Stomach (tissue), 9 donors: ENCODE data around the gene KIAA0040. TPM values are rescaled to one million over a fixed set of nuclear protein-coding genes. Genes with fewer than 3 reads are reported as not detected.

ENCODE experiments used
- DNase-seq, 2 donors: peaks; one replicate each; pipeline versions ENCODE4 v3.0.0 to v3.0.0-alpha.2; 2013 to 2019
- H3K27ac ChIP-seq, 5 donors: fragments of 200-600 bp in 4 of 5; sonication (generic) in 4 of 5; one replicate each; pipeline ENCODE4 v1.5.1; 2013 to 2019; ENCODE audit warnings: mild to moderate bottlenecking in 1 of 5, moderate library complexity in 1 of 5
- H3K27me3 ChIP-seq, 3 donors: fragments of 200-600 bp; sonication (generic); one replicate each; pipeline ENCODE4 v1.5.1; 2017 to 2019; ENCODE audit warnings: mixed run types in 1 of 3
- H3K36me3 ChIP-seq, 4 donors: fragments of 200-600 bp; sonication (generic); 1 replicate in 3 of 4; 2 replicates in 1 of 4; pipeline ENCODE4 v1.5.1; 2016 to 2019
- H3K4me1 ChIP-seq, 4 donors: fragments of 200-600 bp; sonication (generic); one replicate each; pipeline ENCODE4 v1.5.1; 2016 to 2019
- H3K4me3 ChIP-seq, 4 donors: fragments of 200-600 bp; sonication (generic) in 3 of 4; one replicate each; pipeline ENCODE4 v1.5.1; 2016 to 2019; ENCODE audit warnings: mild to moderate bottlenecking in 1 of 4
- H3K9me3 ChIP-seq, 4 donors: fragments of 200-600 bp; sonication (generic); one replicate each; pipeline ENCODE4 v1.5.1; 2016 to 2019
- CTCF ChIP-seq, 7 experiments: fragments of 450-650 bp in 4 of 7; fragments of 200-600 bp in 3 of 7; sonication (generic) in 3 of 7; IDR thresholded peaks; one replicate each; pipeline ENCODE4 v1.5.1; 2016 to 2019; ENCODE audit warnings: antibody characterized with exemption in 7 of 7, control low read depth in 2 of 7, mild to moderate bottlenecking in 1 of 7
- EP300 ChIP-seq: sonication (generic); formaldehyde crosslinking; IDR thresholded peaks from one replicate; pipeline ENCODE4 v1.6.1; 2017; ENCODE audit warnings: antibody characterized with exemption
- POLR2A ChIP-seq, 4 donors: fragments of 450-650 bp; IDR thresholded peaks; one replicate each; pipeline ENCODE4 v1.6.1; 2016; ENCODE audit warnings: antibody characterized with exemption in 4 of 4, control low read depth in 2 of 4, mild to moderate bottlenecking in 1 of 4, moderate library complexity in 1 of 4
- POLR2AphosphoS5 ChIP-seq, 3 donors: sonication (generic); formaldehyde crosslinking; IDR thresholded peaks; one replicate each; pipeline ENCODE4 v1.6.1; 2016; ENCODE audit warnings: antibody characterized with exemption in 3 of 3
- WGBS, 5 donors: extraction: QIAGEN DNeasy Blood & Tissue Kit in 3 of 5; methylation state at CpG; one replicate each; pipeline versions ENCODE4 v1.1.5 to v1.1.7; 2013 to 2018; 5-methylcytosine and 5-hydroxymethylcytosine counted together
- intact Hi-C: fragments of 100-400 bp; cut with DNase I; formaldehyde crosslinking; loops from one replicate; pipeline ENCODE4 v1.15.1; 2023; ENCODE audit warnings: low total_unique reads
- polyA plus RNA-seq, 3 donors: library from polyadenylated mRNA; stranded (reverse); fragments of 200-250 nt; gene quantifications; one replicate each; pipeline ENCODE4 v1.2.3, GENCODE V29; 2013
- total RNA-seq, 5 donors: library from RNA; depleted of rRNA; stranded (reverse); fragments of >200 nt; gene quantifications; one replicate each; pipeline versions ENCODE4 v1.1.0 to v1.2.3, GENCODE V29; 2014 to 2016
- donor health status: healthy with polysubstance abuse.
- donor health status: Bipolar disorder and iron deficiency.
- donor health status: healthy.

Gene KIAA0040
- total and polyA plus RNA-seq, 8 donors = 4.1 to 36.8 (median 14.8) TPM

DNA sequence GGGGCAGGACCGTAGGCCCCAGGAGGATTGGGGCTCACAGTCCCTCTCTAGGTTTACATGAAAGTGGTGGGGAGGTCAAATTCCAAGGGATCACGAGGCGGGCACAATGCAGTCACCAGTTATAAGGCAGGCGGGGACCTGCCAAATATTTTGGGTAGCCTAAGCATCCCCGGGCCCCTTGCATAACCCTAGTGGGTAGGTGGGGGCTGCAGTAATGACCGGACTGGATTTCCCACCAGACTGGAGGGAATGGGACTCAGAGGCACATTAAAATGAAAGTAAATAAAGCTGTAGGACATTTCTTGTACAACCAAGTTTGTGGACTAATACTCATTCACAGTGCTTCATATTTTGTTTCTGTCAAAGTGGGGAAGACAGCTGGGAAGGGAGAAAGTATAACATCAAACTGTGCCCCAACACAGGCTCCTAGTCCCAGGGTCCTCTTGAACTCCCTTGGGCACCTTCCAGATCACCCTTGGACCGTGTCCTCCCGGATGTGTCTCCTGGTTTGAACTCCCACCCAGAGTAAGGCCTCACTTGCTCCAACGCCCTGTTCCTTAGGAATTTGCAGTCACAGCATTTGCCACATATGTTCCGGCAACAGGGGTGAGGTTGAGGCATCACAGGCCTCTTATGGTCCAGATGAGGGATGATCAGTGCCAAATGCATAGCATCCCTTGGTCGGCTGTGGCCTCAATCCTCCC lies 28.4 kb upstream of the KIAA0040 start:
- H3K27ac ChIP-seq = no peak overlapping the region
- H3K4me1 ChIP-seq = peaks cover 0 to 30% (median 8%) of the 10 kb centered on the region in 4 donors
- H3K9me3 ChIP-seq = no peaks in the 10 kb centered on the region
- 60 to 68% (median 63%) methylated on average over 11 of the region's 11 CpGs for WGBS, 5 donors
- DNase-seq = peak in 1 of 2 donors; percentile 35
- no peaks in the 10 kb centered on the region for H3K27me3 ChIP-seq
- no peak overlapping the region for H3K4me3 ChIP-seq
- no peaks in the 10 kb centered on the region for H3K36me3 ChIP-seq
- no peak for TF ChIP-seq POLR2A (IDR thresholded peaks at IDR 0.05)
- TF ChIP-seq CTCF (IDR thresholded peaks at IDR 0.05) = no peak
- no peak for TF ChIP-seq EP300
- no peak for TF ChIP-seq POLR2AphosphoS5 (IDR thresholded peaks at IDR 0.05)
- intact Hi-C loops = loop anchor here (10.0 kb wide), 1 partner anchor 56 kb away; no protein-coding TSS in a partner anchor

DNA sequence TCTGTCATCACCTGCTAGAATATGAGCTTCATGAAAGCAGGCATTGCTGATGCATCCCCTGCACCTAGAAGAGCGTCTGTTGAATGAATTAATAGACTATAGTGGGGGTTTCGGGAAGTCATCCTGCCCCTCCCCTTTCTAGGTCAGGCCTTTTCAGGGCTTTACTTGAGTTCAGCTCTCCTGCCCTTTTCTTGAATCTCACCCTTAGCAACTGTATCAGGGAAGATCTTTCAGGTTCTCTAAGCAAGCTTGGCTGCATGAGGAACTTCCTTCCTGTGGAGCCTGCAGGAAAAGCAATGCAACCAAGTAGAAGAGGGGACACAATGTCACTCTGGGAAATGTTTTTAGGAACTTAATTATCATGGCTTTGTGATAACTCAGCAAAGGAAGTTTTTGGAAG lies 27.2 kb upstream of the KIAA0040 start:
- H3K4me3 ChIP-seq = no peak overlapping the region
- TF ChIP-seq EP300 (no peak), POLR2AphosphoS5 (IDR thresholded peaks at IDR 0.05) (no peak), POLR2A (IDR thresholded peaks at IDR 0.05) (no peak), CTCF (IDR thresholded peaks at IDR 0.05) (no peak)
- no peaks in the 10 kb centered on the region for H3K36me3 ChIP-seq
- H3K4me1 ChIP-seq = peaks cover 0 to 30% (median 8%) of the 10 kb centered on the region in 4 donors
- 78 to 90% (median 85%) methylated on average over 2 of the region's 2 CpGs for WGBS, 5 donors
- H3K27ac ChIP-seq = no peak overlapping the region
- intact Hi-C loops = loop anchor here (10.0 kb wide), 1 partner anchor 55 kb away; no protein-coding TSS in a partner anchor
- H3K9me3 ChIP-seq = no peaks in the 10 kb centered on the region
- H3K27me3 ChIP-seq = no peaks in the 10 kb centered on the region
- no peak for DNase-seq

DNA sequence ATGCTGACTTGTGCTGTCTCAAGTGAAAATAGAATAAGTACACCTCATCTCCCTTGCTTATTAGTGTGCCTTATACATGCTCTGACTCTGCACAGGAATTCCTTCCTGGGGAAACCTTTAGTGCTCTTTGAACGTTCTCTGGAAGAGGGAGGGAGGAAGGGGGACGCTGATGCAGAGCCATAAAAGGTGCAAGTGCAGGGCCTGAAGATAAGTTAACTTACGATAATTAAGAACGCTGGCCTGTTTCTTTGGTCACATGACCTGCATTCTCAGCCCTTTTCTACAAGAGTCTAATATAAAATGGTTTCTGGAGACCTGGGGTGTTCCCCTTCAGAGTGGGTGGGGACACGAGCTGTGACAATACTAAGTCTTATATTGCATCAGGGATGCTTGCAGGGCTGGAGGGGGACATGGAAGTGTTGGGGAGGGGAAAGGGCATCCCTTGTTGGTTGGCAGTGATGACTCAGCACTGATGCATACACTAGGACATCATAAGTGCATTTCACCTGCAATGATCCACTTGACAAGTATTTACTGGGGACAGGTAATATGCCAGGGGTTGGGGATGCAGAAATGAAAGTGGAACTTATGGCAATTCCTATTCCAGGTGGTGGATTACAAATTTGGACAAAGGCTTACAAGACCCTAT lies 26.3 kb upstream of the KIAA0040 start:
- H3K27me3 ChIP-seq = no peaks in the 10 kb centered on the region
- intact Hi-C loops = no loop called here

More for the DNA sequence above, 26.3 kb upstream of the KIAA0040 start:
- 41 to 57% (median 47%) methylated on average over 5 of the region's 5 CpGs for WGBS, 5 donors
- Histone ChIP-seq H3K9me3 (no peaks in the 10 kb centered on the region), H3K4me3 (no peak overlapping the region), H3K4me1 (peaks cover 0 to 30% (median 8%) of the 10 kb centered on the region in 4 donors), H3K27ac (no peak overlapping the region), H3K36me3 (no peaks in the 10 kb centered on the region)
- DNase-seq = peak in 1 of 2 donors; percentile 27
- TF ChIP-seq POLR2A (IDR thresholded peaks at IDR 0.05) = no peak
- TF ChIP-seq POLR2AphosphoS5 (IDR thresholded peaks at IDR 0.05) = no peak
- no peak for TF ChIP-seq EP300
- no peak for TF ChIP-seq CTCF (IDR thresholded peaks at IDR 0.05)
